ENCODE results near the gene SHOC2.

DNA sequence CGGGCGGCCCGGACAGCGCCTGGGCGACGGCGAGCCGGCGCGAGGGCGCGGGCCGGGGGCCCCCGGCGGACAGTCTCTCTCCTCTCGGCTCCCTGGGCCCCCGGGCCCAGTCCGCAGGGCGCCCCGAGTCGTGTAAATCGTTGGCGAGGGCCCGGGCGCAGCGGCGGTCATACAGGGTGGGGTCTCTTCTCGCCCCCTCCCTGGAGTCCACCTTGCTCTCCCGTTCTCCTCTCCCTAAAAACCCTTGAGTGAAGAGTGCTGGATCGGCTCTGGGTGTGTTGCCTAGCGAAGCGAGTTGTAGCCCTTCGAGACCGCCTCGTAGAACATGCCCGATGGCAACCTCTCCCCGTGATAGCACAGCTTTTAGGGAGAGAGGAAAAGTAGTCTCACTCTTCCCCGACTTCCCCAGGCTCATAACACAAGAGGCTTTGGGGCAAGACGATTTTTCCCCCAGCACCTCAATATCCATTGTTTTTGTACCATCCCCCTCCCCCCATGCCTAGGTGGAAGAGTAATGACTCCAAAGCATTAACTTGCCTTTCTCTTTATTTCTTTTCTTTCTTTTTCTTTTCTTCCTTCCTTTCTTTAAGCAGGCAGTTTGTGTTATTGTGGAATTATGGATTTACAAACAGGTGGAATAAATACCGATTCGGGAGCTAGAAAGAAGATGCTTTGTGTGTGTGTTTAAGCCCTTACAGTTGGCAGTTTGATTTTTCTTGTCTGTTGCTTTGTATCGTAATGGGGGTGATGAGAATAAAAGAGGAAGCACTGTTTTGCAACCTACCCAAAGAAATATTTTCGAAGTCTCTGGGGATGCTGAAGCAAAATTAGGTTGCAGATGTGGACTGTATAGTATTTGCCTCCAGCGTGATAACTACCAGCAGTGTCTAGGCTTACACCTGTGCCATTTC, 822 bp downstream of the SHOC2 start:
- TF ChIP-seq, protein P1, sequence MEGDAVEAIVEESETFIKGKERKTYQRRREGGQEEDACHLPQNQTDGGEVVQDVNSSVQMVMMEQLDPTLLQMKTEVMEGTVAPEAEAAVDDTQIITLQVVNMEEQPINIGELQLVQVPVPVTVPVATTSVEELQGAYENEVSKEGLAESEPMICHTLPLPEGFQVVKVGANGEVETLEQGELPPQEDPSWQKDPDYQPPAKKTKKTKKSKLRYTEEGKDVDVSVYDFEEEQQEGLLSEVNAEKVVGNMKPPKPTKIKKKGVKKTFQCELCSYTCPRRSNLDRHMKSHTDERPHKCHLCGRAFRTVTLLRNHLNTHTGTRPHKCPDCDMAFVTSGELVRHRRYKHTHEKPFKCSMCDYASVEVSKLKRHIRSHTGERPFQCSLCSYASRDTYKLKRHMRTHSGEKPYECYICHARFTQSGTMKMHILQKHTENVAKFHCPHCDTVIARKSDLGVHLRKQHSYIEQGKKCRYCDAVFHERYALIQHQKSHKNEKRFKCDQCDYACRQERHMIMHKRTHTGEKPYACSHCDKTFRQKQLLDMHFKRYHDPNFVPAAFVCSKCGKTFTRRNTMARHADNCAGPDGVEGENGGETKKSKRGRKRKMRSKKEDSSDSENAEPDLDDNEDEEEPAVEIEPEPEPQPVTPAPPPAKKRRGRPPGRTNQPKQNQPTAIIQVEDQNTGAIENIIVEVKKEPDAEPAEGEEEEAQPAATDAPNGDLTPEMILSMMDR (conservative IDR thresholded peaks at IDR 0.05; ENCODE audit: low read depth, low read length) = no peak
- TF ChIP-seq, protein P2, sequence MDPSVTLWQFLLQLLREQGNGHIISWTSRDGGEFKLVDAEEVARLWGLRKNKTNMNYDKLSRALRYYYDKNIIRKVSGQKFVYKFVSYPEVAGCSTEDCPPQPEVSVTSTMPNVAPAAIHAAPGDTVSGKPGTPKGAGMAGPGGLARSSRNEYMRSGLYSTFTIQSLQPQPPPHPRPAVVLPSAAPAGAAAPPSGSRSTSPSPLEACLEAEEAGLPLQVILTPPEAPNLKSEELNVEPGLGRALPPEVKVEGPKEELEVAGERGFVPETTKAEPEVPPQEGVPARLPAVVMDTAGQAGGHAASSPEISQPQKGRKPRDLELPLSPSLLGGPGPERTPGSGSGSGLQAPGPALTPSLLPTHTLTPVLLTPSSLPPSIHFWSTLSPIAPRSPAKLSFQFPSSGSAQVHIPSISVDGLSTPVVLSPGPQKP (IDR thresholded peaks at IDR 0.05; ENCODE audit: borderline replicate concordance, low read depth, low read length) = no peak
- TF ChIP-seq POLR2A (IDR thresholded peaks at IDR 0.05; ENCODE audit: low read depth, low read length) (no peak), RFX5 (IDR thresholded peaks at IDR 0.05; ENCODE audit: low read depth, low read length) (no peak), MXI1 (IDR thresholded peaks at IDR 0.05; ENCODE audit: borderline replicate concordance, low read depth, low read length) (no peak), RAD21 (IDR thresholded peaks at IDR 0.05; ENCODE audit: low read length) (no peak), SMC3 (IDR thresholded peaks at IDR 0.05; ENCODE audit: low read depth, low read length) (no peak), CEBPB (IDR thresholded peaks at IDR 0.05; ENCODE audit: low read depth, low read length) (no peak), FOS (IDR thresholded peaks at IDR 0.05; ENCODE audit: low read depth, low read length) (no peak), MAFK (IDR thresholded peaks at IDR 0.05; ENCODE audit: low read depth, low read length) (no peak)
- TF ChIP-seq, protein P3, sequence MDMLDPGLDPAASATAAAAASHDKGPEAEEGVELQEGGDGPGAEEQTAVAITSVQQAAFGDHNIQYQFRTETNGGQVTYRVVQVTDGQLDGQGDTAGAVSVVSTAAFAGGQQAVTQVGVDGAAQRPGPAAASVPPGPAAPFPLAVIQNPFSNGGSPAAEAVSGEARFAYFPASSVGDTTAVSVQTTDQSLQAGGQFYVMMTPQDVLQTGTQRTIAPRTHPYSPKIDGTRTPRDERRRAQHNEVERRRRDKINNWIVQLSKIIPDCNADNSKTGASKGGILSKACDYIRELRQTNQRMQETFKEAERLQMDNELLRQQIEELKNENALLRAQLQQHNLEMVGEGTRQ (IDR thresholded peaks at IDR 0.05; ENCODE audit: low read depth, low read length) = no peak

Data from IMR-90 (cell line).